BLaER1 (cell line): ENCODE measurements around the gene UBE2QL1.

ENCODE experiments used
- H3K27ac ChIP-seq: shearing (Covaris generic); formaldehyde crosslinking; 2 replicates; pipeline ENCODE4 v1.8.1; 2022
- H3K27me3 ChIP-seq: shearing (Covaris generic); formaldehyde crosslinking; 2 replicates; pipeline ENCODE4 v1.8.1; 2022
- H3K36me3 ChIP-seq: shearing (Covaris generic); formaldehyde crosslinking; 2 replicates; pipeline ENCODE4 v1.8.1; 2022
- H3K4me1 ChIP-seq: shearing (Covaris generic); formaldehyde crosslinking; 2 replicates; pipeline ENCODE4 v1.8.1; 2022
- H3K4me2 ChIP-seq: shearing (Covaris generic); formaldehyde crosslinking; 2 replicates; pipeline ENCODE4 v1.8.1; 2022
- H3K4me3 ChIP-seq: shearing (Covaris generic); formaldehyde crosslinking; 2 replicates; pipeline ENCODE4 v1.8.1; 2022
- H3K9ac ChIP-seq: shearing (Covaris generic); formaldehyde crosslinking; 2 replicates; pipeline ENCODE4 v1.8.1; 2022
- H3K9me3 ChIP-seq: shearing (Covaris generic); formaldehyde crosslinking; 2 replicates; pipeline ENCODE4 v1.8.1; 2022
- H4K20me1 ChIP-seq: shearing (Covaris generic); formaldehyde crosslinking; 2 replicates; pipeline ENCODE4 v1.8.1; 2022
- Cebpa-rat ChIP-seq: shearing (Covaris generic); IDR thresholded peaks from 2 replicates; pipeline ENCODE4 v1.8.1; 2022

The UBE2QL1 gene

DNA sequence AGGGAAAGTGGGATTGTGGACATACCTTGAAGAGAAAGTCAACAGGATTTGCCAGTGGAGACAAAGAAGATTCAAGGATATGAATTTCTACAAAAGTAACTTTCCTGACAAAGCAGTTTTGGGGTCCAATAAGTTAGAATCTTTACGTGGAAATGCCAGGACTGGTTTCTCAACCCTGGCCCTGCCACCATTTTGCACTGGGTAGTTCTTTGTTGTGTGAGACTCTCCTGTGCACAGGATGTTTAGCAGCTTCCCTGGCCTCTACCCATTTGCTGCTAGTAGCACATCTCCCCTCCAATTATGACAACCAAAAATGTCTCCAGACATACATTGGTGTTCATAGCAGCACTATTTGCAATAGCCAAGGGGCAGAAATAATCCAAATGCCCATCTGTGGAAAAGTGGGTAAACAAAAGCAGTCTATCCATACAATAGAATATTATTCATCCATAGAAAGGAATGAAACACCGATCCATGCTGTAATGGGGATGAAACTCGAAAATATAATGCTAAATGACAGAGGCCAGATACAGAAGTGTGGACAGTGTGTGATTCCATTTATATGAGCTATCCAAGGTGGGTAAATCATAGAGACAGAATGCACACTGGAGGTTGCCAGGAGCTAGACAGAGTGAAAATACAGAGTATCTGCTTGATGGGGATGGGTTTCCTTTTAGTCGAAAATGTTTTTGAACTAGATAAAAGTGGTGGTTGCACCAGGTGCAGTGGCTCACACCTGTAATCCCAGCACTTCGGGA is 92.8 kb downstream of the UBE2QL1 start:
- Histone ChIP-seq H3K4me2 (no peak overlapping the region), H4K20me1 (no peaks in the 10 kb centered on the region), H3K4me3 (no peak overlapping the region), H3K9me3 (no peaks in the 10 kb centered on the region), H3K9ac (no peak overlapping the region), H3K36me3 (no peaks in the 10 kb centered on the region), H3K4me1 (no peaks in the 10 kb centered on the region), H3K27ac (no peak overlapping the region), H3K27me3 (no peaks in the 10 kb centered on the region)
- no peak for TF ChIP-seq Cebpa-rat

GRCh38 chr5:6542421-6543345 is 94.0 kb downstream of the UBE2QL1 start:
- no peak overlapping the region for H3K4me3 ChIP-seq
- H3K9me3 ChIP-seq = no peaks in the 10 kb centered on the region
- H3K36me3 ChIP-seq = no peaks in the 10 kb centered on the region
- no peak for TF ChIP-seq Cebpa-rat
- H3K27ac ChIP-seq = no peak overlapping the region
- no peaks in the 10 kb centered on the region for H3K27me3 ChIP-seq
- H4K20me1 ChIP-seq = no peaks in the 10 kb centered on the region
- H3K4me1 ChIP-seq = no peaks in the 10 kb centered on the region
- H3K9ac ChIP-seq = no peak overlapping the region
- H3K4me2 ChIP-seq = no peak overlapping the region

GRCh38 chr5:6543346-6543730 is 94.7 kb downstream of the UBE2QL1 start:
- no peak overlapping the region for H3K4me2 ChIP-seq
- H3K4me1 ChIP-seq = no peaks in the 10 kb centered on the region
- no peaks in the 10 kb centered on the region for H3K27me3 ChIP-seq
- no peak for TF ChIP-seq Cebpa-rat
- no peaks in the 10 kb centered on the region for H3K36me3 ChIP-seq
- H3K27ac ChIP-seq = no peak overlapping the region
- no peak overlapping the region for H3K4me3 ChIP-seq
- H3K9me3 ChIP-seq = no peaks in the 10 kb centered on the region
- H3K9ac ChIP-seq = no peak overlapping the region
- no peaks in the 10 kb centered on the region for H4K20me1 ChIP-seq

DNA sequence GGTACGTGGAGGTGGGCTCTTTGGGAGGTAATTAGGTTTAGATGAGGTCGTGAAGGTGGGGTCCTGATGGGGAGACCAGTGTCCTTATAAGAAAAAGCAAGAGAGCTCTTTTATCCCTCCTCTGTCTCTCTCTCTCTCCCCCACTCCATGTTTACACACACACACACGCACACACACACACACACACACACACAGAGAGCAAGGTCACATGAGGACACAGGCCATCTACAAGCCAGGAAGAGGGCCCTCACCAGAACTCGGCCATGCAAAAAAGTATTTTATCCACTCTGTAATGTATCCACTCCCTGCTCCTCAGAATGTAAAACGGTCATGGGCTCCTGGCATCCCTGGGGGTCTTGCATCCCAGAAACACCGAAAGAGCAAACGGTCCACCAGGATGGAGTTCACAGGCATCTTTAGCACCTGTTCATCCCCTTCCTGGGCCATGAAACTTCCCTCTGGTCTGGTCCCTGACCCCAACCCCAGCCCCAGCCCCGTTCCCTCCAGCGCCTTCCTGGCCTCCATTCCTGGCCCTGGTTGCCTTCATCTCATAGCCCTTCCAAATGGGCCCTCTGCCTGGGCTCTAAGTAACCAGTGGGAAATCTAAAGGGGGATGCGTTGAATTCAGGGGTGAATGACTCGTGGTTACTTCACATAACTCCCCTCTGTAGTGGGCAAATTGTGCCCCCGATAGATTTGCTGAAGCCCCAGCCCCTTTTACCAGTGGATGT is 95.3 kb downstream of the UBE2QL1 start:
- no peaks in the 10 kb centered on the region for H3K27me3 ChIP-seq

More for the DNA sequence above, 95.3 kb downstream of the UBE2QL1 start:
- Histone ChIP-seq H3K9me3 (no peaks in the 10 kb centered on the region), H3K4me2 (no peak overlapping the region), H3K36me3 (no peaks in the 10 kb centered on the region), H3K4me1 (no peaks in the 10 kb centered on the region), H4K20me1 (no peaks in the 10 kb centered on the region), H3K4me3 (no peak overlapping the region), H3K9ac (no peak overlapping the region), H3K27ac (no peak overlapping the region)
- no peak for TF ChIP-seq Cebpa-rat
